Suprapubic skin (tissue), 3 donors: ENCODE measurements around the gene ABCC1.

Experiments used
- CTCF ChIP-seq, 2 donors: fragments of 200-600 bp in 1 of 2; fragments of 450-650 bp in 1 of 2; sonication (generic) in 1 of 2; IDR thresholded peaks; one replicate each; pipeline ENCODE4 v1.5.1; 2016 to 2019; ENCODE audit warnings: antibody characterized with exemption in 2 of 2, mild to moderate bottlenecking in 1 of 2, moderate library complexity in 1 of 2
- EP300 ChIP-seq: sonication (generic); formaldehyde crosslinking; IDR thresholded peaks from one replicate; pipeline ENCODE4 v1.6.1; 2017; ENCODE audit warnings: antibody characterized with exemption

GRCh38 chr16:16112450-16113053 lies 163.1 kb downstream of the ABCC1 start:
- TF ChIP-seq CTCF (IDR thresholded peaks at IDR 0.05) (no peak), EP300 (no peak)
